ENCODE measurements around the gene CLSTN1. TPM values are rescaled to one million over a fixed set of nuclear protein-coding genes. Genes with fewer than 3 reads are reported as not detected.

CLSTN1 gene
- total RNA-seq, 1 donor from 2014 or later, result 75.4 TPM

- H3K4me2 ChIP-seq, result peak overlapping the region; percentile 90
- H3K27me3 Mint-ChIP-seq (ENCODE audit: insufficient read depth, low read depth), result peaks cover 11% of the 10 kb centered on the region
- no peaks in the 10 kb centered on the region for H3K9me3 Mint-ChIP-seq
- H3K27ac Mint-ChIP-seq, result no peak overlapping the region
- H3K9ac ChIP-seq, result no peak overlapping the region
- peak overlapping the region; percentile 66 for H3K27ac ChIP-seq
- peaks cover 7% of the 10 kb centered on the region for H3K36me3 Mint-ChIP-seq
- no peaks in the 10 kb centered on the region for H3K9me3 ChIP-seq (ENCODE audit: low read depth)
- peaks cover 48% of the 10 kb centered on the region for H3K79me2 ChIP-seq (ENCODE audit: low read depth)
- no peak for DNase-seq (ENCODE audit: low spot score)
- H3K4me3 Mint-ChIP-seq, result peak overlapping the region; percentile 70
- peaks cover 44% of the 10 kb centered on the region for H4K20me1 ChIP-seq (ENCODE audit: low read depth)
- no peak overlapping the region for H2AFZ ChIP-seq (replicated peaks)
- peaks cover 48% of the 10 kb centered on the region for H3K4me1 Mint-ChIP-seq
- TF ChIP-seq EZH2phosphoT487 (IDR thresholded peaks at IDR 0.05) (no peak), EZH2 (IDR thresholded peaks at IDR 0.05) (no peak), CTCF (IDR thresholded peaks at IDR 0.05) (no peak)
- no peaks in the 10 kb centered on the region for H3K36me3 ChIP-seq
- H3K27me3 ChIP-seq, result peaks cover 13% of the 10 kb centered on the region
- peaks cover 55% of the 10 kb centered on the region for H3F3A ChIP-seq (ENCODE audit: low read depth)
- peaks cover 34% of the 10 kb centered on the region for H3K4me1 ChIP-seq
- H3K4me3 ChIP-seq, result peak overlapping the region; percentile 78
These were observed 147 bp downstream of the CLSTN1 start for GRCh38 chr1:9823693-9823942.

GRCh38 chr1:9822897-9823692, 670 bp downstream of the CLSTN1 start:
- Histone ChIP-seq H4K20me1 (ENCODE audit: low read depth) (peaks cover 49% of the 10 kb centered on the region), H3K9me3 (ENCODE audit: low read depth) (no peaks in the 10 kb centered on the region), H3K79me2 (ENCODE audit: low read depth) (peaks cover 54% of the 10 kb centered on the region), H3K36me3 (no peaks in the 10 kb centered on the region), H3F3A (ENCODE audit: low read depth) (peaks cover 59% of the 10 kb centered on the region), H3K4me1 (peaks cover 34% of the 10 kb centered on the region), H3K27me3 (peaks cover 13% of the 10 kb centered on the region), H3K9ac (peak overlapping the region; percentile 71), H3K27ac (peak overlapping the region; percentile 66), H3K4me3 (peak overlapping the region; percentile 78), H3K4me2 (peak overlapping the region; percentile 90), H2AFZ (replicated peaks) (peak overlapping the region; percentile 3)
- peak overlapping the region; percentile 87 for H3K27ac Mint-ChIP-seq
- peak overlapping the region; percentile 93 for H3K4me3 Mint-ChIP-seq
- peaks cover 11% of the 10 kb centered on the region for H3K27me3 Mint-ChIP-seq (ENCODE audit: insufficient read depth, low read depth)
- DNase-seq (ENCODE audit: low spot score), result peak; percentile 59
- H3K4me1 Mint-ChIP-seq, result peaks cover 48% of the 10 kb centered on the region
- peaks cover 7% of the 10 kb centered on the region for H3K36me3 Mint-ChIP-seq
- TF ChIP-seq CTCF (IDR thresholded peaks at IDR 0.05), result no peak
- TF ChIP-seq EZH2phosphoT487 (IDR thresholded peaks at IDR 0.05), result no peak
- TF ChIP-seq EZH2 (IDR thresholded peaks at IDR 0.05), result no peak
- H3K9me3 Mint-ChIP-seq, result no peaks in the 10 kb centered on the region

- peaks cover 13% of the 10 kb centered on the region for H3K27me3 ChIP-seq
- peaks cover 55% of the 10 kb centered on the region for H3F3A ChIP-seq (ENCODE audit: low read depth)
- DNase-seq (ENCODE audit: low spot score), result no peak
- H3K4me2 ChIP-seq, result peak overlapping the region; percentile 90
- Mint-ChIP-seq H3K4me1 (peaks cover 43% of the 10 kb centered on the region), H3K27ac (peak overlapping the region; percentile 87), H3K36me3 (peaks cover 9% of the 10 kb centered on the region), H3K4me3 (peak overlapping the region; percentile 93), H3K27me3 (ENCODE audit: insufficient read depth, low read depth) (peaks cover 11% of the 10 kb centered on the region), H3K9me3 (peaks cover 2% of the 10 kb centered on the region)
- no peak overlapping the region for H2AFZ ChIP-seq (replicated peaks)
- H4K20me1 ChIP-seq (ENCODE audit: low read depth), result peaks cover 55% of the 10 kb centered on the region
- H3K27ac ChIP-seq, result no peak overlapping the region
- peaks cover 60% of the 10 kb centered on the region for H3K79me2 ChIP-seq (ENCODE audit: low read depth)
- H3K9me3 ChIP-seq (ENCODE audit: low read depth), result no peaks in the 10 kb centered on the region
- H3K4me3 ChIP-seq, result peak overlapping the region; percentile 78
- H3K36me3 ChIP-seq, result no peaks in the 10 kb centered on the region
- H3K4me1 ChIP-seq, result peaks cover 40% of the 10 kb centered on the region
- TF ChIP-seq CTCF (IDR thresholded peaks at IDR 0.05) (no peak), EZH2 (IDR thresholded peaks at IDR 0.05) (no peak), EZH2phosphoT487 (IDR thresholded peaks at IDR 0.05) (no peak)
- peak overlapping the region; percentile 71 for H3K9ac ChIP-seq
These were observed 1.3 kb downstream of the CLSTN1 start for GRCh38 chr1:9822490-9822889.

Data from neural progenitor cell (in vitro differentiated cells).